ENCODE measurements around the gene TRPM5. TPM values are rescaled to one million over a fixed set of nuclear protein-coding genes. Genes with fewer than 3 reads are reported as not detected.

The TRPM5 gene
- total and polyA plus RNA-seq, 2 experiments from 2014 or later: not detected

- no peak overlapping the region for H3K27ac Mint-ChIP-seq
- no peak for TF ChIP-seq ETS1 (IDR thresholded peaks at IDR 0.05)
- no peak for TF ChIP-seq ZNF462 (CRISPR knock-in tag; IDR thresholded peaks at IDR 0.05)
- no peak for TF ChIP-seq POLR2AphosphoS5 (IDR thresholded peaks at IDR 0.05; ENCODE audit: low read depth)
- no peak for TF ChIP-seq CTCF (conservative IDR thresholded peaks at IDR 0.05; ENCODE audit: low read depth in 2 of 2)
- TF ChIP-seq CREB1 (CRISPR knock-in tag; IDR thresholded peaks at IDR 0.05; ENCODE audit: low read depth): no peak
- no peak for DNase-seq (ENCODE audit: low spot score)
- no peak overlapping the region for H3K4me2 ChIP-seq
- H3K4me3 Mint-ChIP-seq: no peak overlapping the region
- no peaks in the 10 kb centered on the region for H3K36me3 ChIP-seq (ENCODE audit: insufficient read depth)
- no peaks in the 10 kb centered on the region for H4K20me1 ChIP-seq (replicated peaks; ENCODE audit: insufficient read depth)
- H3K27ac ChIP-seq (ENCODE audit: low read depth): no peak overlapping the region
- H3K4me1 ChIP-seq (ENCODE audit: insufficient read depth): no peaks in the 10 kb centered on the region
- peaks cover 59% of the 10 kb centered on the region for H3K27me3 ChIP-seq (ENCODE audit: insufficient read depth)
- no peaks in the 10 kb centered on the region for H3F3A ChIP-seq (replicated peaks; ENCODE audit: low read depth)
- peaks cover 51% of the 10 kb centered on the region for H3K27me3 Mint-ChIP-seq (ENCODE audit: insufficient read depth, low read depth, poor library complexity)
- H3K4me3 ChIP-seq: no peak overlapping the region
- no peaks in the 10 kb centered on the region; the same call in 2 of the 3 replicates for H3K36me3 Mint-ChIP-seq (ENCODE audit: low read depth)
- no peaks in the 10 kb centered on the region for H3K79me2 ChIP-seq (replicated peaks; ENCODE audit: insufficient read depth)
- H3K4me1 Mint-ChIP-seq: no peaks in the 10 kb centered on the region
- no peak for ATAC-seq
- H3K9me3 Mint-ChIP-seq: no peaks in the 10 kb centered on the region
- no peak overlapping the region for H2AFZ ChIP-seq
- no peaks in the 10 kb centered on the region for H3K9me2 ChIP-seq (ENCODE audit: insufficient read depth)
Measured at GRCh38 chr11:2451336-2451735, 7.0 kb upstream of the TRPM5 start.

Data from GM23338 (cell line).